ENCODE results near the gene SRSF2. TPM values are rescaled to one million over a fixed set of nuclear protein-coding genes. Genes with fewer than 3 reads are reported as not detected.
"Not testable (repeated sequence)": the region's sequence is repeated elsewhere in the genome, so short reads cannot be mapped to it uniquely, and the experiment has no call there.

Gene SRSF2
- total and polyA plus RNA-seq, 3 donors from 2014 or later = 196 to 461 (median 365) TPM

DNA sequence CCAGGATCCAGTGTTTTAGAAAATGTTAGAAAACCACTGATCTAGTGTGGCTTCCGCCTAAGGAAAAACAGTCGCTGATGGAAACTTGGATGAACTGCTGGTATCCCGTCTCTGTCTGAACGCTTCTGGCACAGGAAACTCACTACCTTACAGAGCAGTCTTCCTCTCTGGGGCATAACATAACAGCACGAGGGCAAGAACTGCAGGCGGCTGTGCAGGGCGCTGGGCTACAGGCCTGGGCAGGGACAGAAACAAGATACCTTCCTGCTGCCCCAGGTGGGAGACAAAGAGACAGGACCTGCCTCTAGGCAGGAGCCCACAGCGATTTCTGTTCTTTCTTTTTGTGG lies 36.9 kb downstream of the SRSF2 start:
- 25 to 48% methylated on average over 7 to 8 of the region's 8 CpGs for WGBS, 2 donors
- Histone ChIP-seq H3K36me3 (ENCODE audit: low read depth, missing control alignments) (no peaks in the 10 kb centered on the region), H3K27me3 (no peaks in the 10 kb centered on the region), H3K27ac (peak overlapping the region; percentile 87 to 90), H3K9me3 (no peaks in the 10 kb centered on the region), H3K4me3 (no peak overlapping the region), H3K4me1 (peaks cover 89% of the 10 kb centered on the region)
- no peak for DNase-seq
- intact Hi-C loops (cut with DNase I; ENCODE audit: low total_unique reads) = loop anchor here (10.0 kb wide), 1 partner anchor 175 kb away; no protein-coding TSS in a partner anchor
- no peak for TF ChIP-seq POLR2A (IDR thresholded peaks at IDR 0.05)
- TF ChIP-seq, protein P1, sequence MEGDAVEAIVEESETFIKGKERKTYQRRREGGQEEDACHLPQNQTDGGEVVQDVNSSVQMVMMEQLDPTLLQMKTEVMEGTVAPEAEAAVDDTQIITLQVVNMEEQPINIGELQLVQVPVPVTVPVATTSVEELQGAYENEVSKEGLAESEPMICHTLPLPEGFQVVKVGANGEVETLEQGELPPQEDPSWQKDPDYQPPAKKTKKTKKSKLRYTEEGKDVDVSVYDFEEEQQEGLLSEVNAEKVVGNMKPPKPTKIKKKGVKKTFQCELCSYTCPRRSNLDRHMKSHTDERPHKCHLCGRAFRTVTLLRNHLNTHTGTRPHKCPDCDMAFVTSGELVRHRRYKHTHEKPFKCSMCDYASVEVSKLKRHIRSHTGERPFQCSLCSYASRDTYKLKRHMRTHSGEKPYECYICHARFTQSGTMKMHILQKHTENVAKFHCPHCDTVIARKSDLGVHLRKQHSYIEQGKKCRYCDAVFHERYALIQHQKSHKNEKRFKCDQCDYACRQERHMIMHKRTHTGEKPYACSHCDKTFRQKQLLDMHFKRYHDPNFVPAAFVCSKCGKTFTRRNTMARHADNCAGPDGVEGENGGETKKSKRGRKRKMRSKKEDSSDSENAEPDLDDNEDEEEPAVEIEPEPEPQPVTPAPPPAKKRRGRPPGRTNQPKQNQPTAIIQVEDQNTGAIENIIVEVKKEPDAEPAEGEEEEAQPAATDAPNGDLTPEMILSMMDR (IDR thresholded peaks at IDR 0.05) = no peak

GRCh38 chr17:76698466-76698977 lies 38.6 kb downstream of the SRSF2 start:
- DNase-seq; H3K36me3 ChIP-seq (ENCODE audit: low read depth, missing control alignments); H3K27me3 ChIP-seq; intact Hi-C loops (cut with DNase I; ENCODE audit: low total_unique reads); H3K4me3 ChIP-seq; H3K9me3 ChIP-seq: not testable (repeated sequence)
- Histone ChIP-seq H3K4me1 (peaks cover 95% of the 10 kb centered on the region), H3K27ac (peak overlapping the region; percentile 87 to 90)
- WGBS, 2 donors = 80 to 89% methylated on average over 7 of the region's 7 CpGs

GRCh38 chr17:76697702-76698465 lies 39.2 kb downstream of the SRSF2 start:
- no peak overlapping the region for H3K4me3 ChIP-seq
- 37 to 50% methylated on average over 10 to 17 of the region's 17 CpGs for WGBS, 2 donors
- peaks cover 92% of the 10 kb centered on the region for H3K4me1 ChIP-seq
- H3K27me3 ChIP-seq = no peaks in the 10 kb centered on the region
- H3K36me3 ChIP-seq (ENCODE audit: low read depth, missing control alignments) = no peaks in the 10 kb centered on the region
- TF ChIP-seq, protein P1 (IDR thresholded peaks at IDR 0.05) = no peak
- no peak for TF ChIP-seq POLR2A (IDR thresholded peaks at IDR 0.05)
- peak overlapping the region; percentile 12 to 87 for H3K27ac ChIP-seq
- intact Hi-C loops (cut with DNase I; ENCODE audit: low total_unique reads) = no loop called here
- no peaks in the 10 kb centered on the region for H3K9me3 ChIP-seq
- peak; percentile 54 for DNase-seq

DNA sequence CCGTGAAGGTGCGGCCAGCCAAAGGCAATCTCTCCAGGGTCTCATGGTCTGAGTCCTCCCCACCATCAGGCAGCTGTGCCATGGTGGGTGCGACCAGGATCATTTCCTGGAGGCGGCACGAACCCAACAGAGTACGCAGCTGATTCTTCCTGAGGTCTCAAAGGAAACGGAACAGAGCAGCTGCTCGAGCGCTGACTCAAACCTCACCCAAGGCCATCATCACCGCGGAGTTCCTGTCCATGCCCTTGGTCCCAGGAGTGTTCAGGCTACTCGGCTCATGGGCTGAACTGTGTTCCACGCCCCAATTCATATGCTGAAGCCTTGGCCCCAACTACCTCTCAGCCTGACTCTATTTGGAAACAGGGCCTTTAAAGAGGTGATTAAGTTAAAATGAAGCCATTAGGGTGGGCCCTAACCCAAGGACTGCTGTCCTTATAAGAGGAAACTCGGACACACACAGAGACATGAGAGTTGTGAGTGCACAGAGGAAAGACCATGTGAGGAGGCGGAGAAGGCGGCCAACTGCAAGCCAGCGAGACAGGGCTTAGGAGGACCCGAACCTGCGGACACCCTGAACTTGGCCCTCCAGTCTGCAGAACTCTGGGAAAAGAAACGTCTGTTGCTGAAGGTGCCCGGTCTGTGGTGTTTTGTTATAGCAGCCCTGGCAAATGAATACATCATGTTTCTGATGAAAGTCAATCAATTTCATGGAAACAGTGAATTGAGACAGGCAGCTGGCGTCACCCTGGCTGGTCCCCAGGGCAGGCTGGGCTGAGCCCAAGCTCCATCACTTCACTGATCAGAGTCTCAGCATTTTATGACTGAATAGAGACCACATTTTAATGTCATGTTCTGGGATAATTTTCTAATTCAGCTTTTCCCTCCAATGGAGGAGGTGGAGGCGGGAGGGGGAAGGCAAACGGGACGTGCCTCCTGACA lies 40.1 kb downstream of the SRSF2 start:
- intact Hi-C loops (cut with DNase I; ENCODE audit: low total_unique reads) = no loop called here
- H3K27ac ChIP-seq = peak overlapping the region; percentile 66 to 87
- DNase-seq = peak; percentile 67
- no peak overlapping the region for H3K4me3 ChIP-seq
- no peaks in the 10 kb centered on the region for H3K9me3 ChIP-seq
- WGBS, 2 donors = 49 to 57% methylated on average over 18 to 25 of the region's 25 CpGs
- no peaks in the 10 kb centered on the region for H3K27me3 ChIP-seq
- H3K4me1 ChIP-seq = peaks cover 83% of the 10 kb centered on the region
- no peaks in the 10 kb centered on the region for H3K36me3 ChIP-seq (ENCODE audit: low read depth, missing control alignments)
- TF ChIP-seq POLR2A (IDR thresholded peaks at IDR 0.05) = no peak
- TF ChIP-seq, protein P1 (IDR thresholded peaks at IDR 0.05) = no peak

Measured in testis (tissue), 3 donors.